ENCODE results near the gene COX19. TPM values are rescaled to one million over a fixed set of nuclear protein-coding genes. Genes with fewer than 3 reads are reported as not detected.
A peak's percentile ranks its signal among the peaks of the same experiment; 100 is the strongest.

Gene COX19
- total and polyA plus RNA-seq, 2 of the 13 experiments (the other 11 are each of a cell fraction or from before 2014, with no cell fraction given): 11.5 to 21.7 TPM

GRCh38 chr7:953547-954327 is 21.6 kb downstream of the COX19 start (continued):
- TF ChIP-seq CSRNP1 (CRISPR knock-in tag; IDR thresholded peaks at IDR 0.05) (no peak), IRF2 (CRISPR knock-in tag; IDR thresholded peaks at IDR 0.05) (no peak), KLF9 (CRISPR knock-in tag; IDR thresholded peaks at IDR 0.05; ENCODE audit: low read depth) (no peak), RFX1 (IDR thresholded peaks at IDR 0.05) (no peak), ETV5 (CRISPR knock-in tag; IDR thresholded peaks at IDR 0.05; ENCODE audit: borderline replicate concordance) (no peak), RNF2 (conservative IDR thresholded peaks at IDR 0.05; ENCODE audit: low read depth) (no peak), ZNF670 (CRISPR knock-in tag; IDR thresholded peaks at IDR 0.05; ENCODE audit: borderline replicate concordance) (no peak), IRF9 (CRISPR knock-in tag; IDR thresholded peaks at IDR 0.05; ENCODE audit: borderline replicate concordance) (no peak), POGK (CRISPR knock-in tag; conservative IDR thresholded peaks at IDR 0.05) (no peak), ZNF784 (CRISPR knock-in tag; IDR thresholded peaks at IDR 0.05; ENCODE audit: borderline replicate concordance) (0 out of 2 replicates have a peak, but pooled peaks have one; percentile 76), ZNF160 (CRISPR knock-in tag; IDR thresholded peaks at IDR 0.05) (no peak), ZNF790 (CRISPR knock-in tag; IDR thresholded peaks at IDR 0.05; ENCODE audit: borderline replicate concordance) (no peak), SMAD3 (CRISPR knock-in tag; IDR thresholded peaks at IDR 0.05) (no peak), ZNF337 (CRISPR knock-in tag; IDR thresholded peaks at IDR 0.05; ENCODE audit: borderline replicate concordance, low read depth) (no peak), PCBP2 (optimal IDR thresholded peaks at IDR 0.05; ENCODE audit: low read depth, low read length, poor library complexity, severe bottlenecking) (no peak), MED1 (CRISPR knock-in tag; IDR thresholded peaks at IDR 0.05) (no peak), ATM (IDR thresholded peaks at IDR 0.05; ENCODE audit: borderline replicate concordance) (no peak), ARNT2 (CRISPR knock-in tag; IDR thresholded peaks at IDR 0.05; ENCODE audit: low read depth) (no peak), KDM3A (CRISPR knock-in tag; IDR thresholded peaks at IDR 0.05; ENCODE audit: low read depth) (no peak)
- TF ChIP-seq, protein P1, sequence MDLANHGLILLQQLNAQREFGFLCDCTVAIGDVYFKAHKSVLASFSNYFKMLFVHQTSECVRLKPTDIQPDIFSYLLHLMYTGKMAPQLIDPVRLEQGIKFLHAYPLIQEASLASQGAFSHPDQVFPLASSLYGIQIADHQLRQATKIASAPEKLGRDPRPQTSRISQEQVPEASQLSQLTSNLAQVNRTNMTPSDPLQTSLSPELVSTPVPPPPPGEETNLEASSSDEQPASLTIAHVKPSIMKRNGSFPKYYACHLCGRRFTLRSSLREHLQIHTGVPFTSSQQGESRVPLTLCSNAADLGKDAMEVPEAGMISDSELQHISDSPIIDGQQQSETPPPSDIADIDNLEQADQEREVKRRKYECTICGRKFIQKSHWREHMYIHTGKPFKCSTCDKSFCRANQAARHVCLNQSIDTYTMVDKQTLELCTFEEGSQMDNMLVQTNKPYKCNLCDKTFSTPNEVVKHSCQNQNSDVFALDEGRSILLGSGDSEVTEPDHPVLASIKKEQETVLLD (CRISPR knock-in tag; IDR thresholded peaks at IDR 0.05; ENCODE audit: low read depth): no peak
- TF ChIP-seq, protein P2, sequence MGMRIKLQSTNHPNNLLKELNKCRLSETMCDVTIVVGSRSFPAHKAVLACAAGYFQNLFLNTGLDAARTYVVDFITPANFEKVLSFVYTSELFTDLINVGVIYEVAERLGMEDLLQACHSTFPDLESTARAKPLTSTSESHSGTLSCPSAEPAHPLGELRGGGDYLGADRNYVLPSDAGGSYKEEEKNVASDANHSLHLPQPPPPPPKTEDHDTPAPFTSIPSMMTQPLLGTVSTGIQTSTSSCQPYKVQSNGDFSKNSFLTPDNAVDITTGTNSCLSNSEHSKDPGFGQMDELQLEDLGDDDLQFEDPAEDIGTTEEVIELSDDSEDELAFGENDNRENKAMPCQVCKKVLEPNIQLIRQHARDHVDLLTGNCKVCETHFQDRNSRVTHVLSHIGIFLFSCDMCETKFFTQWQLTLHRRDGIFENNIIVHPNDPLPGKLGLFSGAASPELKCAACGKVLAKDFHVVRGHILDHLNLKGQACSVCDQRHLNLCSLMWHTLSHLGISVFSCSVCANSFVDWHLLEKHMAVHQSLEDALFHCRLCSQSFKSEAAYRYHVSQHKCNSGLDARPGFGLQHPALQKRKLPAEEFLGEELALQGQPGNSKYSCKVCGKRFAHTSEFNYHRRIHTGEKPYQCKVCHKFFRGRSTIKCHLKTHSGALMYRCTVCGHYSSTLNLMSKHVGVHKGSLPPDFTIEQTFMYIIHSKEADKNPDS (CRISPR knock-in tag; IDR thresholded peaks at IDR 0.05): no peak
